Esophagus muscularis mucosa (tissue), 4 donors: ENCODE results near the gene MARF1. TPM values are rescaled to one million over a fixed set of nuclear protein-coding genes. Genes with fewer than 3 reads are reported as not detected.

Experiments used
- DNase-seq: peaks from one replicate; pipeline ENCODE4 v3.0.0-alpha.2; 2017; ENCODE audit errors: extremely low spot score
- H3K27ac ChIP-seq, 4 donors: fragments of 200-600 bp; sonication (generic); replicated peaks in 1 of 4; 1 replicate in 3 of 4; 2 replicates in 1 of 4; pipeline ENCODE4 v1.5.1; 2016 to 2019; ENCODE audit warnings: mild to moderate bottlenecking in 1 of 4
- H3K27me3 ChIP-seq, 4 donors: fragments of 200-600 bp; sonication (generic); one replicate each; pipeline versions ENCODE4 v1.5.1 to v1.6.0; 2016 to 2019
- H3K36me3 ChIP-seq, 4 donors: fragments of 200-600 bp; sonication (generic); one replicate each; pipeline ENCODE4 v1.5.1; 2016 to 2019
- H3K4me1 ChIP-seq, 4 donors: fragments of 200-600 bp; sonication (generic); one replicate each; pipeline ENCODE4 v1.5.1; 2016 to 2019
- H3K4me3 ChIP-seq, 4 donors: fragments of 200-600 bp; sonication (generic); 1 replicate in 2 of 4; 2 replicates in 2 of 4; pipeline ENCODE4 v1.5.1; 2016 to 2019; ENCODE audit warnings: mild to moderate bottlenecking in 4 of 4, moderate library complexity in 1 of 4
- H3K9me3 ChIP-seq, 4 donors: fragments of 200-600 bp; sonication (generic); 1 replicate in 3 of 4; 2 replicates in 1 of 4; pipeline ENCODE4 v1.5.1; 2016 to 2019
- CTCF ChIP-seq, 3 experiments: fragments of 200-600 bp in 2 of 3; fragments of 450-650 bp in 1 of 3; sonication (generic) in 2 of 3; IDR thresholded peaks; one replicate each; pipeline ENCODE4 v1.5.1; 2017 to 2019; ENCODE audit warnings: antibody characterized with exemption in 3 of 3, mild to moderate bottlenecking in 2 of 3, moderate library complexity in 1 of 3
- EP300 ChIP-seq: sonication (generic); formaldehyde crosslinking; IDR thresholded peaks from one replicate; pipeline ENCODE4 v1.6.1; 2017; ENCODE audit warnings: antibody characterized with exemption
- POLR2A ChIP-seq: fragments of 450-650 bp; IDR thresholded peaks from one replicate; pipeline ENCODE4 v1.6.1; 2017; ENCODE audit warnings: antibody characterized with exemption, moderate library complexity, mild to moderate bottlenecking, low read depth
- POLR2AphosphoS5 ChIP-seq, 2 donors: sonication (generic); formaldehyde crosslinking; IDR thresholded peaks; one replicate each; pipeline ENCODE4 v1.6.1; 2017; ENCODE audit warnings: antibody characterized with exemption in 2 of 2
- WGBS: methylation state at CpG from one replicate; pipeline ENCODE4 v1.1.5; 2018; 5-methylcytosine and 5-hydroxymethylcytosine counted together
- intact Hi-C: fragments of 100-400 bp; cut with DNase I; formaldehyde crosslinking; loops from one replicate; pipeline ENCODE4 v1.15.1; 2023
- total RNA-seq, 4 donors: library from RNA; depleted of rRNA; stranded (reverse); fragments of >200 nt; gene quantifications; one replicate each; pipeline versions ENCODE4 v1.1.0 to v1.2.1, GENCODE V29; 2016

MARF1 gene
- total RNA-seq, 4 donors from 2014 or later = 36.6 to 57.3 (median 52.0) TPM

- H3K36me3 ChIP-seq = peaks cover 17 to 74% (median 40%) of the 10 kb centered on the region in 4 donors
These were observed 59.4 kb downstream of the MARF1 start for GRCh38 chr16:15583526-15583925.

GRCh38 chr16:15581127-15581815, 61.7 kb downstream of the MARF1 start:
- DNase-seq = no peak
- peaks cover 6 to 59% (median 30%) of the 10 kb centered on the region in 4 donors for H3K36me3 ChIP-seq
- no peak for TF ChIP-seq EP300
- TF ChIP-seq POLR2AphosphoS5 (IDR thresholded peaks at IDR 0.05) = no peak
- TF ChIP-seq CTCF (IDR thresholded peaks at IDR 0.05) = no peak
- peaks cover 0 to 22% (median 8%) of the 10 kb centered on the region in 4 donors for H3K4me1 ChIP-seq
- intact Hi-C loops = no loop called here
- H3K27ac ChIP-seq = peak overlapping the region in 2 of 4 donors; percentile 5 to 42
- peaks cover 4 to 9% (median 9%) of the 10 kb centered on the region in 4 donors for H3K9me3 ChIP-seq
- no peak overlapping the region for H3K4me3 ChIP-seq
- no peaks in the 10 kb centered on the region for H3K27me3 ChIP-seq
- 91% methylated on average over 10 of the region's 10 CpGs for WGBS

More at GRCh38 chr16:15583526-15583925, 59.4 kb downstream of the MARF1 start:
- no peak for DNase-seq
- Histone ChIP-seq H3K9me3 (peaks cover 4 to 15% (median 11%) of the 10 kb centered on the region in 4 donors), H3K4me1 (peaks cover 0 to 12% (median 4%) of the 10 kb centered on the region in 4 donors), H3K27me3 (no peaks in the 10 kb centered on the region), H3K4me3 (no peak overlapping the region), H3K27ac (no peak overlapping the region)
- 88% methylated on average over 4 of the region's 4 CpGs for WGBS
- TF ChIP-seq POLR2A = no peak
- no peak for TF ChIP-seq CTCF (IDR thresholded peaks at IDR 0.05)
- TF ChIP-seq EP300 = no peak
- no peak for TF ChIP-seq POLR2AphosphoS5 (IDR thresholded peaks at IDR 0.05)
- intact Hi-C loops = no loop called here

- intact Hi-C loops = no loop called here
- Histone ChIP-seq H3K4me1 (peaks cover 0 to 30% (median 11%) of the 10 kb centered on the region in 4 donors), H3K9me3 (no peaks in the 10 kb centered on the region), H3K36me3 (peaks cover 6 to 36% (median 23%) of the 10 kb centered on the region in 4 donors), H3K4me3 (no peak overlapping the region), H3K27ac (no peak overlapping the region), H3K27me3 (no peaks in the 10 kb centered on the region)
- 90% methylated on average over 4 of the region's 4 CpGs for WGBS
- TF ChIP-seq POLR2AphosphoS5 (IDR thresholded peaks at IDR 0.05) (no peak), CTCF (IDR thresholded peaks at IDR 0.05) (no peak), POLR2A (no peak)
- DNase-seq = no peak
These were observed 64.1 kb downstream of the MARF1 start for GRCh38 chr16:15578824-15579223.

- H3K9me3 ChIP-seq = no peaks in the 10 kb centered on the region
- no peak overlapping the region for H3K4me3 ChIP-seq
- H3K27me3 ChIP-seq = no peaks in the 10 kb centered on the region
- no peak for TF ChIP-seq EP300
- TF ChIP-seq POLR2AphosphoS5 (IDR thresholded peaks at IDR 0.05) = no peak
- TF ChIP-seq CTCF (IDR thresholded peaks at IDR 0.05) = no peak
- TF ChIP-seq POLR2A = no peak
- WGBS = 91% methylated on average over 20 of the region's 20 CpGs
- H3K36me3 ChIP-seq = peaks cover 6 to 20% (median 10%) of the 10 kb centered on the region in 4 donors
- no peak for DNase-seq
- peak overlapping the region in 1 of 4 donors; percentile 60 for H3K27ac ChIP-seq
- H3K4me1 ChIP-seq = peaks cover 0 to 31% (median 14%) of the 10 kb centered on the region in 4 donors
- intact Hi-C loops = no loop called here
These were observed 65.7 kb downstream of the MARF1 start for GRCh38 chr16:15576960-15577958.
